ENCODE results near the gene PTPN20. TPM values are rescaled to one million over a fixed set of nuclear protein-coding genes. Genes with fewer than 3 reads are reported as not detected.
A peak's percentile ranks its signal among the peaks of the same experiment; 100 is the strongest.
"Not testable (repeated sequence)": the region's sequence is repeated elsewhere in the genome, so short reads cannot be mapped to it uniquely, and the experiment has no call there.

The PTPN20 gene
- 1.9 TPM for total RNA-seq
- polyA plus RNA-seq (ENCODE audit: insufficient read depth, low read depth, low replicate concordance): 2.6 TPM
- long read RNA-seq, donor 1: 0 reads
- long read RNA-seq, donor 2: 0 reads
- long read RNA-seq, donor 3, partial matches to known transcripts: 0 of 1 reads
- long read RNA-seq, donor 3, other reads (novel, unspliced or antisense): 0 of 1 reads
- long read RNA-seq, donor 4, partial matches to known transcripts: 0 of 1 reads
- long read RNA-seq, donor 4, other reads (novel, unspliced or antisense): 0 of 1 reads
- long read RNA-seq, donor 5: 0 reads
- long read RNA-seq, donor 6: 0 reads
- long read RNA-seq, donor 7: 0 reads
- long read RNA-seq, donor 8: 0 reads
- long read RNA-seq, donor 9: 0 reads
- long read RNA-seq, donor 10, partial matches to known transcripts: 0 of 1 reads
- long read RNA-seq, donor 10, other reads (novel, unspliced or antisense): 0 of 1 reads

GRCh38 chr10:46911144-46911876 lies at the start of gene PTPN20:
Gene PTPN20, plus strand, starts transcription at chr10:46911428. Its CDS starts 21,072 bp downstream, at chr10:46932500.
- intact Hi-C loops (cut with DNase I); H3K27ac ChIP-seq (ENCODE audit: low read depth in 2 of 2, low read length in 2 of 2); H3K4me1 ChIP-seq (ENCODE audit: control insufficient read depth in 2 of 3, insufficient read depth in 2 of 3, low read depth in 1 of 3, low read length in 3 of 3); H3K9ac ChIP-seq (ENCODE audit: low read length in 3 of 3); H3K36me3 ChIP-seq (ENCODE audit: control insufficient read depth in 2 of 3, insufficient read depth in 3 of 3, low read length in 3 of 3); FAIRE-seq; H3K9me3 ChIP-seq (ENCODE audit: control insufficient read depth in 2 of 3, insufficient read depth in 1 of 3, low read length in 3 of 3); H3K27me3 ChIP-seq (ENCODE audit: control insufficient read depth, insufficient read depth, low read length); H3K4me3 ChIP-seq (ENCODE audit: low read length in 3 of 3): not testable (repeated sequence)
- peak in 4 of 5 donors; percentile 9 to 69 (median 44) for DNase-seq

- H3K9me3 ChIP-seq (ENCODE audit: control insufficient read depth in 2 of 3, insufficient read depth in 1 of 3, low read length in 3 of 3); FAIRE-seq; H3K9ac ChIP-seq (ENCODE audit: low read length in 3 of 3); H3K4me1 ChIP-seq (ENCODE audit: control insufficient read depth in 2 of 3, insufficient read depth in 2 of 3, low read depth in 1 of 3, low read length in 3 of 3); intact Hi-C loops (cut with DNase I); H3K4me3 ChIP-seq (ENCODE audit: low read length in 3 of 3); H3K27ac ChIP-seq (ENCODE audit: low read depth in 2 of 2, low read length in 2 of 2); H3K27me3 ChIP-seq (ENCODE audit: control insufficient read depth, insufficient read depth, low read length); H3K36me3 ChIP-seq (ENCODE audit: control insufficient read depth in 2 of 3, insufficient read depth in 3 of 3, low read length in 3 of 3); DNase-seq: not testable (repeated sequence)
Measured at GRCh38 chr10:46869716-46870115, 41.5 kb upstream of the PTPN20 start.

- intact Hi-C loops (cut with DNase I); H3K27ac ChIP-seq (ENCODE audit: low read depth in 2 of 2, low read length in 2 of 2); DNase-seq; H3K36me3 ChIP-seq (ENCODE audit: control insufficient read depth in 2 of 3, insufficient read depth in 3 of 3, low read length in 3 of 3); H3K4me1 ChIP-seq (ENCODE audit: control insufficient read depth in 2 of 3, insufficient read depth in 2 of 3, low read depth in 1 of 3, low read length in 3 of 3); H3K9ac ChIP-seq (ENCODE audit: low read length in 3 of 3); H3K4me3 ChIP-seq (ENCODE audit: low read length in 3 of 3); H3K9me3 ChIP-seq (ENCODE audit: control insufficient read depth in 2 of 3, insufficient read depth in 1 of 3, low read length in 3 of 3); FAIRE-seq; H3K27me3 ChIP-seq (ENCODE audit: control insufficient read depth, insufficient read depth, low read length): not testable (repeated sequence)
Measured at GRCh38 chr10:46871583-46871982, 39.6 kb upstream of the PTPN20 start.

- H3K9ac ChIP-seq (ENCODE audit: low read length in 3 of 3); H3K36me3 ChIP-seq (ENCODE audit: control insufficient read depth in 2 of 3, insufficient read depth in 3 of 3, low read length in 3 of 3); H3K9me3 ChIP-seq (ENCODE audit: control insufficient read depth in 2 of 3, insufficient read depth in 1 of 3, low read length in 3 of 3); intact Hi-C loops (cut with DNase I); H3K4me1 ChIP-seq (ENCODE audit: control insufficient read depth in 2 of 3, insufficient read depth in 2 of 3, low read depth in 1 of 3, low read length in 3 of 3); DNase-seq; H3K27ac ChIP-seq (ENCODE audit: low read depth in 2 of 2, low read length in 2 of 2); H3K4me3 ChIP-seq (ENCODE audit: low read length in 3 of 3); FAIRE-seq; H3K27me3 ChIP-seq (ENCODE audit: control insufficient read depth, insufficient read depth, low read length): not testable (repeated sequence)
Measured at GRCh38 chr10:46875304-46875703, 35.9 kb upstream of the PTPN20 start.

GRCh38 chr10:46876773-46877172 lies 34.5 kb upstream of the PTPN20 start:
- H3K27me3 ChIP-seq (ENCODE audit: control insufficient read depth, insufficient read depth, low read length); H3K4me1 ChIP-seq (ENCODE audit: control insufficient read depth in 2 of 3, insufficient read depth in 2 of 3, low read depth in 1 of 3, low read length in 3 of 3); H3K27ac ChIP-seq (ENCODE audit: low read depth in 2 of 2, low read length in 2 of 2); H3K9ac ChIP-seq (ENCODE audit: low read length in 3 of 3); intact Hi-C loops (cut with DNase I); H3K9me3 ChIP-seq (ENCODE audit: control insufficient read depth in 2 of 3, insufficient read depth in 1 of 3, low read length in 3 of 3); H3K4me3 ChIP-seq (ENCODE audit: low read length in 3 of 3); FAIRE-seq; H3K36me3 ChIP-seq (ENCODE audit: control insufficient read depth in 2 of 3, insufficient read depth in 3 of 3, low read length in 3 of 3): not testable (repeated sequence)
- peak in 1 of 5 donors; percentile 41 for DNase-seq

- DNase-seq: peak in 1 of 5 donors; percentile 38
- H3K36me3 ChIP-seq (ENCODE audit: control insufficient read depth in 2 of 3, insufficient read depth in 3 of 3, low read length in 3 of 3); H3K4me3 ChIP-seq (ENCODE audit: low read length in 3 of 3); H3K4me1 ChIP-seq (ENCODE audit: control insufficient read depth in 2 of 3, insufficient read depth in 2 of 3, low read depth in 1 of 3, low read length in 3 of 3); H3K27me3 ChIP-seq (ENCODE audit: control insufficient read depth, insufficient read depth, low read length); H3K27ac ChIP-seq (ENCODE audit: low read depth in 2 of 2, low read length in 2 of 2); H3K9me3 ChIP-seq (ENCODE audit: control insufficient read depth in 2 of 3, insufficient read depth in 1 of 3, low read length in 3 of 3); FAIRE-seq; intact Hi-C loops (cut with DNase I); H3K9ac ChIP-seq (ENCODE audit: low read length in 3 of 3): not testable (repeated sequence)
Measured at GRCh38 chr10:46878761-46879160, 32.5 kb upstream of the PTPN20 start.

GRCh38 chr10:46890813-46891611 lies 20.2 kb upstream of the PTPN20 start:
- H3K4me3 ChIP-seq (ENCODE audit: low read length in 3 of 3); H3K4me1 ChIP-seq (ENCODE audit: control insufficient read depth in 2 of 3, insufficient read depth in 2 of 3, low read depth in 1 of 3, low read length in 3 of 3); H3K27ac ChIP-seq (ENCODE audit: low read depth in 2 of 2, low read length in 2 of 2); H3K36me3 ChIP-seq (ENCODE audit: control insufficient read depth in 2 of 3, insufficient read depth in 3 of 3, low read length in 3 of 3); H3K9ac ChIP-seq (ENCODE audit: low read length in 3 of 3); H3K9me3 ChIP-seq (ENCODE audit: control insufficient read depth in 2 of 3, insufficient read depth in 1 of 3, low read length in 3 of 3); H3K27me3 ChIP-seq (ENCODE audit: control insufficient read depth, insufficient read depth, low read length); intact Hi-C loops (cut with DNase I); FAIRE-seq; DNase-seq: not testable (repeated sequence)

Data from kidney (tissue), 19 donors.